HG03066 (cell line): Measurements from ENCODE around the gene ENTHD1.

Experiments used
- ATAC-seq: cut with Tn5 transposase; IDR thresholded peaks from one replicate; pipeline ENCODE4 v1.9.1; 2021; ENCODE audit warnings: low read depth; ENCODE audit not compliant: unreplicated experiment

The ENTHD1 gene

DNA sequence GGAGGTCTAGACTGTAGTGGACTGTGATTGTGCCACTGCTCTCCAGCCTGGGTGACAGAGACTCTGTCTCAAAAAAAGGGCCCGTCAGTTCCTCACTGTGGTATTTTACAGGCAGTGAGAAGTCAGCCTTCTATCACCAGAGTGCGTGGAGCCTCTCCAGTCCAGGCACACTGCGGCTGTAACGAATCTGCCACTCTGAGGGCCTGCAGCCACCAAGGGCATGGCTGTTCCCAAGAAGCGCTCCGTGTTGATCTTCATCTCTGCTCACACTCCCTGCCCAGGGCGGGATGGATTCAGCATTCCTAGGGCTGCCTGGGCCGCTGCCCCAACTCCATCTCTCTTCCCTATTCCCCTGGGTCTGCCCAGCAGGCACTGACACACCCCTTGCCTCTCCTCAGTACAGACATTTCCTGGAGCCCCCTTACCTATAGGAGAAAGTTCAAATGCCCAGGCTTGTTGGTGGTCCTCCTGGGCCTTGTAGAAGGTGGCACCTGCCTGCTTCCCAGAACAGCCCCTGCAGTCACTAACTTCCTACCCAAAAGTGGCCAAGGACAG is 174.6 kb downstream of the ENTHD1 start:
- ATAC-seq, result no peak

DNA sequence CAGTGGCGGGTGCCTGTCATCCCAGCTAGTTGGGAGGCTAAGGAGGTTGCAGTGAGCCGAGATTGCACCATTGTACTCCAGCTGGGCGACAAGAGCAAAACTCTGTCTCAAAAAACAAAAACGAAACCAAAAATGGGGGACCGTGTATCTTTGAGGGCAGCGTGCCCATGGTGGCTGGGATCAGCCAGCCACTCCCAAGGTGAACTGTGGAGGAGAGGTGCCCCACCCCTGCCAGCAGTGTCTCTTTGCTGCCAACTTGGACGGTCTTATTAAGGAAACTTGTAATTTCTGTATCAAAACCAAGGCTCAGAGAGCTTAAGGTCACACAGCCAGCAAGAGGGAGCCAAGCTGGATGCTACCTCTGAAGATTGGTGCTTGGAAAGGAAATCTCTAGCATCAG is 175.4 kb downstream of the ENTHD1 start:
- ATAC-seq, result no peak

- no peak for ATAC-seq
Measured at GRCh38 chr22:39717099-39717498, 176.5 kb downstream of the ENTHD1 start.

- no peak for ATAC-seq
Measured at GRCh38 chr22:39716534-39716933, 177.0 kb downstream of the ENTHD1 start.

- no peak for ATAC-seq
Measured at GRCh38 chr22:39715778-39716495, 177.6 kb downstream of the ENTHD1 start.

GRCh38 chr22:39714321-39714720 is 179.2 kb downstream of the ENTHD1 start:
- ATAC-seq, result no peak

DNA sequence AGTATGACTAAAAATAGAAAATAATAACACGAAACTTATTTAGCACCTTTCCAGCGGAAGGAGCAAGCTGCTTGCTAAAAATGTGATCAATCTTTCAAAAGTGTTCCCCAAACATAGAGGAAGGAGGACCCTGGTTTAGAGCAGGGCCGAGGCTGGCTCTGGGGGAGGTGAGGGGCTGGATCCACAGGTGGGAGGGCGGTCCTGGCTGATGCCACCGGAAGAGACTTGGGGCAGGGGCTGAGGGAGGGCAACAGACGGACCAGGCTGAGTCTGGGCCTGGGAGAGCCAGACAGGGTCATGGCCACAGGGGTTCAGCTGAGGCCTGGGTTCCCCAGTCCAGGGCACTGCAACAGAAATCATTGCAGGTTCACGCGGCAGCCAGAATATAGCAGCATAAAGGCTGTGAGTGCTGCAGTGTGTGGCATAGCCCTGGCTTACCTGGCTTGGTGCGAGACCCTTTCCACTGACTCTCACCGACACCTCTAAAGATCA is 179.7 kb downstream of the ENTHD1 start:
- no peak for ATAC-seq

GRCh38 chr22:39712751-39713525 is 180.6 kb downstream of the ENTHD1 start:
- no peak for ATAC-seq

DNA sequence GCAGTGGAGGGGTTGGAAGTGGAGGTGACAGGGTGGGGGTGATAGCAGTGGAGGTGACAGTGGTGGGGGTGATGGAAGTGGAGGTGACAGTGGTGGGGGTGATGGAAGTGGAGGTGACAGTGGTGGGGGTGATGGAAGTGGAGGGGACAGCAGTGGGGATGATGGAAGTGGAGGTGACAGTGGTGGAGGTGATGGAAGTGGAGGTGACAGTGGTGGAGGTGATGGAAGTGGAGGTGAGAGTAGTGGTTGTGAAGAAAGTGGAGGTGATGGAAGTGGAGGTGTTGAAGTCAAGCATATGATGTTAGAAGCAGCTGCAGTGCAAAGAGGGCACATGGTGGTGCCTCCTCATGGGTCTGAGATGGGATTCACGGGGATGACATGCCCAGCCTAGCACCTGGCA is 181.5 kb downstream of the ENTHD1 start:
- ATAC-seq, result no peak

DNA sequence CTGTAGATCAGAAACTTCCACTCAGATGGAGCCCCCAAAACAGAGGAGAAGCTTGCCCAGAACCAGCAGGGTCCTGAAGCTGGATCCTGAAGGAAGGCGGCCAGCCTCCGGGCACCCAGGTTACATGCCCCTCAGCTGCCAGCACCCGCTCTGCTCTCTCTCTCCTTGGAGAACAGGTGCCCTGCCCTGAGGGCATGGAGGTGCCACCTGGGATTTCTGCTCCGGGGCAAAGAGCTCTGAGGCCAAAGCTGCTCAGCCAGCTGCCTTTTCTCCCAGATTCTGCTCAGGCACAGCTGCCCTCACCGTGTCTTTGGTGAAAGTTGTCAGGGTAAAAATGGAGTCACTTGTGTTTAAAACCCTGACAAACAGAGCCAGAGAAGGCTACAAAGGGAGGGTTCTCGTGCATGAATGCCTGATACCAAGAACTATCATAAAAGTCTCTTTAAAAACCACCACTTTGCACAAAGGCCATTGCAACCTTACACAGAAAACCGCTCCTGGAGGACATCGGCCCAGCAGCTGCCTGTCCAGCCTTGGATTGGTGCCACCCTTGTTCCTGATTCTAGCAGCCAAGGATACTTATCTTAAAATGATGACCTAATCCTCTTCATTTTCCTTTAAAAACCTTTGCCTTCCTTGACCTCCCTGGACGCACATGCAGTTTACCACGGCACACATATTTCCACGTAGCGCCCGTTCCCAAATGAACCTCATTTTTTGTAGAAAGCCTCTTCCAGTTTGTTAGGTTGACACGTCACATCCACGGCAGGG is 183.0 kb downstream of the ENTHD1 start:
- no peak for ATAC-seq

DNA sequence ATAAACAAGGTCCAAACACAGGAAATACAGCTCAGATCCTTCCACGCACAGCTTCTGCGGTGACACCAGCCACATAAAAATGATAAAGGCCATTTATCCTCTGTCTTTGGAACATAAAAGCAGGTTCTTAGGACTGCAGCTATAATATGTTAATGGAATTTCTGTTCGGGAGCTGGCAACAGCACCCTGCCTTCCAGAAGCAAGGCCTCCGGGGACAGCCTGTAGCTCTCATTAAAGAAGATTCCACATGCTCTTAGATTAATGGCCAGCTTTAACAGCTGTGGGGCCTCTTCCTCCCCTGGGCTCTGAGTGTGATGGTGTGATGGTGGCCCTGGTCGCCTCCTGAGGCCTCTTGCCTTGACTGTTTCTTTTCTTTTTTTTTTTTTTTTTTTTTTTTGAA is 185.7 kb downstream of the ENTHD1 start:
- ATAC-seq, result no peak

- no peak for ATAC-seq
Measured at GRCh38 chr22:39707351-39707750, 186.2 kb downstream of the ENTHD1 start.

DNA sequence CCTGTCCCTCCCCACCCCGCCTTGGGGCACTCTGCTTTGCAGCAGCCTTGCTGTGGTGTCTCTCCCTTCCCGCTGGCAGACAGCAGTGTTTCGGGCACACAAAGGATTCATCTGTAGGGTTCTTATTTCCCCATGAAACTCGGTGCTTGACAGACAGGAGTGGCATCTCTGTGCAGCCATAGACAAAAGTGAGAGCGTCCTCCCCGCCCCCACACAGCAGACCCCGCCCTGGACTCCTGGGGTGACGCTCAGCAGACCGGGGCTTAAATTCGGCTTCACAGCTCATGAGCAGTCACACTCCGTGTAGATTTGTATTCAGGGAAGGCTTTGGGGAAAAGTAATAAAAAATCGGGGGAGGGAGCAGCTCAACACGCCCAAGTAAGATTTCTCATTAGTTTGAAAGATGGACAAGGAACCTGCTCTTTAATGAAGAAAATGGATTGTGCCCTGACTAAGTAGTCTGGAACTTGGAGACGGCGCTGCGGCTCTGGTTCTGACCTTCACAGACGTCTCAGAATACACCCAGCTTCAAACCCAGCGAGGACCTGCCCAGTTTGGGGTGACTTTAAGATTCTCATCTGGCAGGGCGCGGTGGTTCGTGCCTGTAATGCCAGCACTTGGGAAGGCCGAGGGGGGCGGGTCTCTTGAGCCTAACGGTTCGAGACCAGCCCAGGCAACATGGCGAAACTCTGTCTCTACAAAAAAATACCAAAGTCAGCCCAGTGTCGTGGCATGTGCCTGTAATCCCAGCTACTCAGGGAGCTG is 187.0 kb downstream of the ENTHD1 start:
- ATAC-seq, result no peak

GRCh38 chr22:39705386-39705785 is 188.2 kb downstream of the ENTHD1 start:
- no peak for ATAC-seq

DNA sequence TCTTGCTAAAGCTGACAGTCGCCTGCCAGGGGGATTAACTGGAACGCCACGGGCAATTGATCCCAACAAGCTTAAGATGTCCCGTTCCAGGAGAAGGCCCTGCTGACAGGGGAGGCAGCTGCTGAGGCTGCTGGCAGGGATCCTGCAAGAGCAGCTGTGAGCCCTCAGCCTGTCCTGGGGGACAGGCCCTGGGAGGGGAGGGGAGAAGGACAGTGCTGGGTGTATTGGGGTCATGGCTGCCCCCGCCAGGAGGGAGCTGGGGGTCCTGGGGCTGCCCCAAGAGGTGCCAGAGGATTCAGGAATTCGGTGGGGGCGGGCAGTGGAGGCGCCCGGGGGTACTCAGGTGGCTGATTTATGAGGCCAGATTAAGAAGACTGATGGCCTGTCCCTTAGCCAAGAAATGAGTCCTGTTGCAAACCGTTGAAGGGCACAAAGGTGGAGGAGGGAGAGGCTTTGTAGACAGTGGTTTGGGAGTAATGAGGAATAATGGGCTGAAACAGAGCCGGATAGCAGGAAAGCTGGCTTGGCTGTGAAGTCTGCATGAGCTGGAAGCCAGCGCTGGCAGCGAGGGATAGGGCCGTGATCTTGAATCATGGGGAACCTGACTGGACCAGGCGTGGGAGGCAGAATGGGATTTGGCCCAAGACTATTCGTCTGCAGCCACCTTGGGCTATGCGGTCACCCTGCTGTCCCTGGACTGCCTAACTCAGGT is 189.5 kb downstream of the ENTHD1 start:
- no peak for ATAC-seq

GRCh38 chr22:39703091-39703490 is 190.5 kb downstream of the ENTHD1 start:
- no peak for ATAC-seq

DNA sequence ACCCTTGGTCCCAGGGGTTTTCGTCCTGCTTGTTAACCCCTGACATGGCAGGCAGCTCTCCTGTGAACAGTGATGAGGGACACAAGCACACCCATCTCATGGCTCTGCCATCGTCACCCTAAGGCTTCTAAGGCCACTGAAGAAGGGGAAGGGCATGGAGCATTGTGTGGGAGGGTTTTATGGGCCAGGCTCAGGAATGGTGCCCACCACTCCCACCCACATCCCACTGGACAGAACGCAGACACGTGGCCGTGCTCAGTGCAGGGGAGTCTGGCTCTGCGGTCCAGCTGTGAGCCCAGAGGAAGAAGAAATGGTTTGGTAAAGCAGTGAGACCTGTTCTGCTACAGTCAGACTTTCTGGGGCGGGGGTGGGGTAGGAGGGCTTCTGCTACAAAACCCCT is 193.0 kb downstream of the ENTHD1 start:
- ATAC-seq, result no peak

DNA sequence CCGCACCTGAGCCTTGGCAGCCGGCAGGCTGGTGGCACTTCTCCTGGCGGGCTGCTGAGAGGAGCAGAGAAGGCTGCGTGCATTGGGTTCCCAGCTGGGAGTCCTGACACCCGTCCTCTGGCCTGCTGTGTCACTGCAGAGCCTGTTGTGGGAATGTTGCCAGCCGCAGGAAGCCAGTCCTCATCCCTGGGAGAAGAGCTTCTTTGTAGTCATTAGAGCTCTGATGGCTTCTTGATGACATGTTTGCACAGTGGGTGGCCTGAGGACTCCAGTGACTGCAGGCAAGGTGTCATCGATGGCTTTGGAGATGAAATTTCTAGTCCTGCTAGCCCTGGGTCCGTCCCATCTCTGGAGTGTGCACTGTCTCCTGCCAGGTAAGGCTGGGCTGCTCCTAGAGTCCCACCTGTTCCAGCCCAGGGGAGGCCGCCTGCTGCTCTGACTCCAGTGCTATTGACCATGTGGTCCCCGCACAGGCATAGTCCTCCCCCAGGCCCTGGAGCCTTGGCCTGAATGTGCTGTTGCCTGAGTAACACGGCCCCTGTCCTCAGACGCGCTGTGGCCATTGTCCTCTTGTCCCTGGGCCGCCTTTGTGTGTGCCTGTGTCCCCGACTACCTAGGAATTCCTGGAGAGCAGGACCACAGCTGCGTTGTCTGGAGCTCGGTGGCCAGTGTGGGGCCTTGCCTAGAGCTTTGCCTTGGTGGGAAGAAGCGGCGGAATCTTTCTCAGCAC is 193.8 kb downstream of the ENTHD1 start:
- ATAC-seq, result no peak
